ENCODE results near the gene ZIC4.

Gene ZIC4

DNA sequence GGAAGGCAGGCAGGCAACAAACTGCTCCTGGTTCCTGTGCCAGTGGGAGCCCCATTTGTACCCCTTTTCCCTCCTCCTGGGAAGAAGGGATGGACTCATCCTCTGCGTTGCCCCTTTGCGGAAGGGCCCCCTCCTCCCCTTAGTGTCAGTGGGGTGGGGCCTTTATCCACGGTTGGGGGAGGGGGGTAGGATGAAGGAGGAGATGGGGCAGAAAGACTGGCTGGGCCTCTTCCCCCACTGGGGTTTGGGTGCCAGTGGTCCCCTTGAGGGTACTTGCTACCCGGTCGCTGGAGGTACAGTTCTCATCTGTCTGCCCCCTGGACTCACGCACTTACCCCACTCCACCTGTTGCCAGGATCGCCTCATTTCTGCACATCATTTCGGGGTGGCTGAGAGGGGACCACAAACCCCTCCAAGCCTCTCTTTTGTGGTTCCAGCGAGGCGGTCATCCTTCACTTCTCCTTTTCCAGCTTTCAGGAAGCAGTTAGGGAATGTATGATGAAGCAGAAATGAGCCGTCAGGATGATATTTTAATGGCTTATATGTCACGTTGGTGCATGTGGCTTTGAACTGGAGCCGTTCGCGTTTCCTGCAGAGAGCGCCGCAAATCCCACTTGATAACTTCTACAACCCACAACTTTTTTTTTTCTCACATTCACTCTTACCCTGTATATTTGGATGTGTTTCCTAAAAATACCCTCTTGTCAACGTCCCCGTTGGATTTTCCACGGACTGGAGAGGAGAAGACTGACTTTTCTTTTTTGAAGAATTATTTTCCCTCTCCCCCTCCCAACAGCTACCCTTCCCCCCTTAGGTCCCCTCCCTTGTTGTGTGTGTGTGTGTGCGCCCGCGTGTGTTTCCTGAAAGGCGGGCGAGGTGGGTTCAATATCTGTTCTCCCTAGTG lies at the start of gene ZIC4:
ZIC4 (minus strand) TSS at position 516 of the 904 bp plus-strand sequence. CDS start 3,746 bp downstream, outside the sequence.
- DNase-seq: no peak

GRCh38 chr3:147449669-147450068 lies 43.3 kb upstream of the ZIC4 start:
- DNase-seq: no peak

- no peak for DNase-seq
Measured at GRCh38 chr3:147447224-147447623, 40.9 kb upstream of the ZIC4 start.

DNA sequence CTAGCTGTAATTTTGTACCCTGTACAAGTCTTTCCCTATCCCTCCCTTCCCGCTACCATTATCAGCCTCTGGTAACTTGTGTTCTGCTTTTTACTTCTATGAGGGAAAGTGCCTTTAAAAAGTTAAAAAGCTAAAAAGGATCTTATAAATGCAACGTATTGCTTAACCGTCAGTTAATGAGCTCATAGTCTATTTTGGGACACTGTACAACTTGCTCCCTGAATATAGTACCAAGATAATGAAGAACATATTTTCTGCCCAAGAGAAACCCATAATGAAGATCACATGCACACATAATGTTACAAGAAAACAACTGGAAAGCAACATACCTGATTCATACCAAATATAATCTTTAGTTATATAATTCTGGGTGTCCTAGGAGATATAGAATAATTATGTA lies 25.4 kb upstream of the ZIC4 start:
- DNase-seq: no peak

DNA sequence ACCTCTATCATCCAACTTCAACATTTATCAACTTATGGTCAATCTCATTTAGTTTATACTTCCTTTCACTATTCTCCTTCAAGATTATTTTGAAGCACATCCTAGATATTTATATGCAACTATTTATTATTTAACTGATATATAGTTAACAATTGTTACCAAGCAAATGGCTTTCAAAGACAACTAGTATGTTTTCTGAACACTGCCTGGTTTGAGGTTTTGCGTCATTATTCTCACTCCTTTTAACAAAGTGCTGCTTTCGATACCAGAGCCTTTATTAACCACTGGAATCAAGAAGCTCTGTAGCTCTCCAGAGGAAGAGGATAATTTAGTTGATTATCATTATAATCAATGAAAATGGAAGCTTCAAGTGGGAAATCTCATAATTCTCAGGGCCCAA lies 22.4 kb upstream of the ZIC4 start:
- no peak for DNase-seq

DNA sequence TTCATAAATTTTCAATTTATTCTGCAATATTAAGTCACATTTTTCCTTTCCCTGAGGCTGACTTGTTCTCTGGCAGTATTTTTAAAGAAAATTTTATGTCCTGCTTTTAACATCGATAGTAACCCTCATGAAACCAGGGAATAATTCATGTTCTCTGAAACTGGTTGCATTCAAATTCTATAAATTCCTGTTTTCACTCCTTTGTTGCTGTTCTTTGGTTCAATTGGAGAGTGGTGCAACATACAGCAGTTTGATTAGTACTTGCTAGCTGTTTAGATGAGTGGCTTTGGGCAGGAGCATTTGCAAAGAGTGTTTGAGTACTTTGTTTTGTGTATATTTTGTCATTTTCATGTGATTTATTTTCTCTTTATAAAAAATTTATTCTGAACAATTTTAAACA lies 22.0 kb upstream of the ZIC4 start:
- DNase-seq: no peak

- no peak for DNase-seq
Measured at GRCh38 chr3:147427746-147428145, 21.4 kb upstream of the ZIC4 start.

- no peak for DNase-seq
Measured at GRCh38 chr3:147426931-147427330, 20.6 kb upstream of the ZIC4 start.

DNA sequence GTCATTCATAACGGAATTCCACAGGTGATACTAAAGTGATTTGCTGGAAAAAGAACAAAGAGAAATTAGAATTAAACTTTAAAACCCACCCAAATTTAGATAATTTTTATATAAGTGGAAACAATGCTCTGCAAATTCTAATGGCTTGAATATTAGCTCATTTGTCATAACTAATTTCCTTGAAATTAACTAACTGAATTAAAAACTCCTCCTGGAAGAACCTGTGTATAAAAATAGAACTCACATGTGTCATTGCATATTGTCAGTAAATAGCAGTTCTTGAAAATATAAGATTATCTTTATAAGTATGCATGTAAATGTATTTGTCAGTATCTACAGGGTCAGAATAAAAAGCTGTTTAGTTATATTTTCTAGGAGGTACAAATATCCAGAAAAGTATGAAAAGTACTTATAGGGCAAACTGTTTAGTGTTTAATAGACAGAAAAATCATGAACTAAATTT lies 19.1 kb upstream of the ZIC4 start:
- DNase-seq: no peak

GRCh38 chr3:147424581-147425387 lies 18.4 kb upstream of the ZIC4 start:
- DNase-seq: no peak

GRCh38 chr3:147423798-147424580 lies 17.6 kb upstream of the ZIC4 start:
- DNase-seq: no peak

GRCh38 chr3:147423537-147423797 lies 17.1 kb upstream of the ZIC4 start:
- no peak for DNase-seq

GRCh38 chr3:147422601-147423536 lies 16.5 kb upstream of the ZIC4 start:
- no peak for DNase-seq

GRCh38 chr3:147422196-147422595 lies 15.9 kb upstream of the ZIC4 start:
- DNase-seq: no peak

GRCh38 chr3:147421184-147421912 lies 15.0 kb upstream of the ZIC4 start:
- DNase-seq: no peak

- no peak for DNase-seq
Measured at GRCh38 chr3:147420353-147421183, 14.2 kb upstream of the ZIC4 start.

GRCh38 chr3:147419781-147420224 lies 13.5 kb upstream of the ZIC4 start:
- DNase-seq: no peak

GRCh38 chr3:147418808-147419701 lies 12.7 kb upstream of the ZIC4 start:
- peak; percentile 40 for DNase-seq

GRCh38 chr3:147418371-147418781 lies 12.0 kb upstream of the ZIC4 start:
- no peak for DNase-seq

All from RPMI8226 (cell line).